Stimulated activated CD4-positive, alpha-beta T cell treated with anti-CD3 and anti-CD28 coated beads, Interleukin-1b, Interleukin-23, amount 100 ng/mL, for 4 hours (primary cell): ENCODE data around the gene RITA1.
A peak's percentile ranks its signal among the peaks of the same experiment; 100 is the strongest.

Experiments used
- DNase-seq, 2 donors: peaks; one replicate each; pipeline ENCODE4 v3.0.0-alpha.2; 2020; ENCODE audit warnings: low read depth in 2 of 2

The RITA1 gene

DNA sequence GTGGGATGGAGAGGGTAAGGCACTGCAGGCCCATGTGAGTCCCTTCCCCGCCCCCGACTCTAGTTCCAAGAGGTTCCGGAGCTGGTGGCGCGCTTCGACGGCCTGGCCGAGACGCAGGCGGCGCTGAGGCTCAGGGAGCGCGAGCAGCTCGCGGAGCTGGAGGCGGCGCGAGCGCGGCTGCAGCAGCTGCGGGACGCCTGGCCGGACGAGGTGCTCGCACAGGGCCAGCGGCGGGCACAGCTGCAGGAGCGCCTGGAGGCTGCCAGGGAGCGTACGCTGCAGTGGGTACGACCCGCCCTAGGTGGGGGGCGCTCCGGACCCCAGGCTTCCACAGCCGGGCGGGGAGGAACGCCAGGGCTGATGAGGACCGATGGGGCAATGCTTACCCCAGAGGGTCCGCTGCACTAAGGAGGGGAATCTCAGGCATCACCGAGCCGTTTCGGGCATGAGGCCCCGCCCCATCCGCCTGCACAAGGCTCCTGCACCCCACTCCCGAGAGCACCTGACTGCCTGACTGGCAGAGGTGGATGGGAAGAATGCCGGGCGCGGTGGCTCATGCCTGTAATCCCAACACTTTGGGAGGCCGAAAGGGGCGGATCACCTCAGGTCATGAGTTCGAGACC is 31.1 kb upstream of the RITA1 start:
- no peak for DNase-seq

DNA sequence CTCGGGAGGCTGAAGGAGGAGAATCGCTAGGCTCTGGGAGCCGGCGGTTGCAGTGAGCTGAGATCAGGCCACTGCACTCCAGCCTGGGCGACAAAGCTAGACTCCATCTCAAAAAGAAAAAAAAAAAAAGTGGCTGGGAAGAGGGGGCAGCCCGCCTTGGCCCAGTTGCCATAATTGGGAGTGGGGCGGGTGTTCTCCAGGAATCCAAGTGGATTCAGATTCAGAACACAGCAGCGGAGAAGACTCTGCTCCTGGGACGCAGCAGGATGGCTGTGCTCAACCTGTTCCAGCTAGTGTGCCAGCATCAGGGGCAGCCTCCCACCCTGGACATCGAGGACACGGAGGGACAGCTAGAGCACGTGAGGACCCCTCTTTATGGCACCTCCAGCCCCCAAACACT is 30.5 kb upstream of the RITA1 start:
- DNase-seq = no peak

DNA sequence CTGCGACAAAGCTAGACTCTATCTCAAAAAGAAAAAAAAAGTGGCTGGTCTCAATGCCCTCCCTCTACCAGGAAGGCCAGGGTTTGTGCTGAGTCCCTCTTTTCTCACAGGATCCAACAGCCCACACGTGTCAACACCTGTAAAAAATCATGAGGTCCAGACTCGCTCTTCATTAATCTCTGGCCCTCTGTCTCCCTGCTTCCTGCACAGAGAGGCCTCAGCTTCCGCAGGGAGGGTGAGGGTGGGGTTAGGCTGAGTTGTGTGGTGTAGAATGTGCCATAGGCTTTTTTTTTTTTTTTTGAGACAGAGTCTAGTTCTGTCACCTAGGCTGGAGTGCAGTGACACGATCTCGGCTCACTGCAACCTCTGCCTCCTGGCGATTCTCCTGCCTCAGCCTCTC is 29.9 kb upstream of the RITA1 start:
- no peak for DNase-seq

DNA sequence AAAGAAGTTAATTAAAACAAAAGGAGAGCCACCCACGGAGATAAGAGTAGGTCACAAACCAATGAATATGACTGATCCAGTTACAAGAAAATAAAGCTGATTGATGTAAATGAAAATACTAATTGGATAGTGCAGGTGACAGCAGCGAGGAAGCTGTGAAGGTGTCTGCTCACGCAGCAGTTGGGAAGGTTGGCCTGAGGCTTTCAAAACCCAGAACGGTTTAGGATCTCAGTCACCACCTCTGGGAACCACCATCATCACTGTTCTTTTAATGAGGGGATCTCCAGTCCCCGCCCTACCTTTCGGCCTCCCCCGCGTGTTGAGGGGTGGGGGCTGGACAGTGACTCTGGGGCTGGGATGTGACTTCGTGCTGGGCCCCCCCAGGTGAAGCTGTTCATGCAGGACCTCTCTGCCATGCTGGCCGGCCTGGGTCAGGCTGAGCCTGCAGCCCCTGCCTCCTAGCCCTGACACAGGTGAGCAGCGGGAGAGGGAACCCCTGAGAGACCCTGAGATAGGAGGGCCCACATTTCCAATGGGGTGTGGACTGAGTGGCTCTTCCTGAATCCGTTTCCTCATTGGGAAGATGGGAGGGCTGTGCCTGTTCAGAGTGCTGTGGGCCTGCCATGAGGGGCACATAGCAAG is 28.2 kb upstream of the RITA1 start:
- DNase-seq = no peak

DNA sequence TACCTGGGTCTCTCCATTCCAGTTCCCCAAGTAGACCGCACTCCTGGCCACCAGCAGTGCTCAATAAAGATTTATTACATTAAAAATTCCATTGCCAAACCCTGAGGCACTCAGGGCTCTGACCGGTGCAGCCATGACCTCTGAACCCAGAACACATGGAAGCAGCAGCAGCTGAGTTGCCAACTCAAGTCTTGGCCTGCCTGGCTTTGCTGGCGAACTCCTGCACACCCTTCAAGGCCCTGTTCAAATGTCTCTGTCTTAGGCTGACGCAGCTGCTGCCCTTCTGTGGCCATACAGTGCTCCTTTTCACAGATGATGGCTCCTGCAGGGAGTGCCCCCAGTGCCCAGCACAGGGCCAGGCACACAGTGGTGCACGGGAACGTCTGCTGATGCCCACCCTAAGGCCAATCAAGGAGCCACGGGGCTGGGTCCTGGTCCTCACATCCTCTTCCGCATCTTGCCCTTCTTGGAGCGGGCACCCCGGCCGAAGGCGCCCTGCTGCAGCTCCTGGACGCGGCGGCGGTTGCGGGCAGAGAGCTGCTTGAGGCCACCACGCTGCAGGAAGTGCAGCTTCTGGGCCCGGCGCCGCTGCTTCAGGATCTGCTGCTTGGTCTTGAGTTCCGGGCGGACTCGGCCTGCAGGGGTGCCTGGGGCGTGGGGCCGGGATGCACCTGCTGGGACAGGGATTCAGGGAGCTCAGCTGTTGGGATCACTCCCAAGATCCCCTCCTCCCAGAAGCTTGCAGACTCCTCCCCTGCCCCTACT is 26.9 kb upstream of the RITA1 start:
- DNase-seq = no peak

DNA sequence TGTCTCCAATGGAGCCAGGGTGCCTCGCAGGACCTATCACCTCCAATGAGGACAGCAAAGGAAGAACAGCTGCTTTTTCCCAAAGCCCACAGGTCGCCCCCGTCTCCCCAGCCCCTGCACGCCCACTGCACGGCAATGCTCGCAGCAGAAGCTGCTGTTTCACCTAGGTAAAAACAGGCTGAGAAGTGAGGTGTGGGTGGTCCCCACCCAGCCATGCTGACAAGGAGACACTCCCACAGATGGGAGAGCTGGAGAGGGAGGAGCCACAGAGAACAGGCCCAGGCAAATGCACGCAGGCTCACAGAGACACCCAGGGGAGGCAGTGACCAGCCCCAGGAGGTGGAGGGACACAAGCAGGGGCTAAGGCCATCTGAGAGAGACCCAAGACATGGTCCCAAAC is 25.6 kb upstream of the RITA1 start:
- no peak for DNase-seq

DNA sequence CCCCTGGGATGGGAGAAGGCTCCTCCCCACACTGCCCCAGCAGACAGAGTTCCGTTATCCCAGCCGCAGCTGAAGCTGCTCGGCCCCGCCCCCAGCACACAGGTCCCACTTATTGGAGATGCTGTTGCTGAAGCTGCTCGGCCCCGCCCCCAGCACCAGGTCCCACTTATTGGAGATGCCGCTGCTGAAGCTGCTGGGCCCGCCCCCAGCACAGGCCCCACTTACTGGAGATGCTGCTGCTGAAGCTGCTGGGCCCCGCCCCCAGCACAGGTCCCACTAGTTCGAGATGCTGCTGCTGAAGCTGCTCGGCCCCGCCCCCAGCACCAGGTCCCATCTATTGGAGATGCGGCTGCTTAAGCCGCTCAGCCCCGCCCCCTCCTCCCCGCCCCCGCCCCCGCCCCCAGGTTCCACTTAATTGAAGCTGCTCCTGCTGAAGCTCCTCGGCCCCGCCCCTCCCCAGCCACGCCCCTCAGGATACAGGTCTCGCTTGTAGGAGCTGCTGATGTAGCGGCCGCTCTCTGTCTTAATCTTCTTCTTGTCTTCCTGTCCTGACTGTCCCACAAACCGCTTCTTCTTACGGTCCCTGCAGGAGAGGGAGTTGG is 24.0 kb upstream of the RITA1 start:
- DNase-seq = no peak

DNA sequence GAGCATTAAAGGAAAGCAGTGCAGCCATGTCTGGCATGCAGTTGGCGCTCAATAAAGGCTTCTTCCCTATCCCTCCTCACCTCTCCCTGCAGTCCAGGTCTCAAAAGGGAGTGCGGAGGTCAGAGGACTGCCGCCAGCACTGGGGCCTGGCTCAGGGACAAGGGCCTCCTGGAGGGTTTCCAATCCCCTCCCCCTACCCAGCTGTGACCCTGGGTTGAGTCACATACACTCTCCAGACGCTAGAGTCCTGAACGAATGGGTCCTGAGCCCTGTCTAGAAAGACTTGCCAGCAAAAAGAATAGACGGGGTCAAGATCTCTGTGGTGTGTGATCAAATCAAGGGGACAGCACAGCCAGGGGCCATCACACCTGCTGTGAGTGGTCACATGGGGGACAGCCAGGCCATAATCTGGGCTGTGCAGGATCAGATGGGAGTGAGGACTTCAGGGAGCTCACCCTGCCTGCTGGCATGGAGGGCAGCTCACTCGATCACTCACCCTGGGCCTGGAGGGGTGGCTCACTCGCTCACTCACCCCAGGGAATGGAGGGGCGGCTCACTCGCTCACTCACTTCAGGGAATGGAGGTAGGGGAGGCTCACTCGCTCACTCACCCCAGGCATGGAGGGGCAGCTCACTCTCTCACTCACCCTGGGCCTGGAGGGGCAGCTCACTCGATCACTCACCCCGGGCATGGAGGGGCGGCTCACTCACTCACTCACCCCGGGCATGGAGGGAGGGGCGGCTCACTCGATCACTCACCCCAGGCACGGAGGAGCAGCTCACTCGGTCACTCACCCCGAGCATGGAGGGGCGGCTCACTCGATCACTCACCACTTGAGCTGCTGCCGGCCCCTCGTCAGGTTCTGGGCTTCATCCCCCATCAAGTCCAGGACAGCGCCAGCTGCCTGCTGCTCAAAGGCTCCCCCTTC is 23.2 kb upstream of the RITA1 start:
- no peak for DNase-seq

DNA sequence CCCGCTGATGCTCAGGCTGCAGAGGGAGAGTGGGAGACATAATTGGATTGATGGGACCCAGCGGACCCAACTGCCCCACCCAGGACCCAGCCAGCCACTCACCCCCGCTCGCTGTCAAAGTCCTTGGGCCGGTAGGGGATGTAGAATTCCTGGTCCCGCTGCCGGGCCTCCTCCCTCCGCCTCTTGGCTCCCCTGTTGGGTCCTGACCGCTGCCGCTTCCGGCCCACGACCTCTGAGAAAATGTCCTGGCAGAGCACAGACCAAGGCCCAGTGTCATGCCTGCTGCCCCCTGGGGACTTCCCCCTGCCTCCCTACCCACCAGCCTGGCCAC is 22.5 kb upstream of the RITA1 start:
- no peak for DNase-seq

DNA sequence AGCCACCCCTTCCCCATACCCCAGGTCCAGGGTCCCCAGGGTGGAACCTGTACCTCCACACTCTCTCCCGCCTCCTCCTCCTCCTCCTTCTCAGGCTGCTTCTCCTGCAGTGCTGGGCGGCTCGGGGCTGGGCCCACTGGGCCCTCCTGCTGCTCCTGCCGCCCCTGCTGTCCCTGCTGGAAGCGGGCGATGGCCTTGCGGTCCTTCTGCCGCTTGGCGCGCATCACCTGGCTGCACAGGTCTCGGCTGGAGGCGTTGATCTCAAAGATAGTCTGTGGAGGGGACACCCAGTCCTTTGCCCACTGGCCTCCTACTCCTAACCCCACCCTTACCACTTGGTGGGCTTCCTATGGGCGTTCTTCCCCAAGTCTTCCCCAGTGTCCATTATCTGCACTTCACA is 21.5 kb upstream of the RITA1 start:
- DNase-seq = no peak

DNA sequence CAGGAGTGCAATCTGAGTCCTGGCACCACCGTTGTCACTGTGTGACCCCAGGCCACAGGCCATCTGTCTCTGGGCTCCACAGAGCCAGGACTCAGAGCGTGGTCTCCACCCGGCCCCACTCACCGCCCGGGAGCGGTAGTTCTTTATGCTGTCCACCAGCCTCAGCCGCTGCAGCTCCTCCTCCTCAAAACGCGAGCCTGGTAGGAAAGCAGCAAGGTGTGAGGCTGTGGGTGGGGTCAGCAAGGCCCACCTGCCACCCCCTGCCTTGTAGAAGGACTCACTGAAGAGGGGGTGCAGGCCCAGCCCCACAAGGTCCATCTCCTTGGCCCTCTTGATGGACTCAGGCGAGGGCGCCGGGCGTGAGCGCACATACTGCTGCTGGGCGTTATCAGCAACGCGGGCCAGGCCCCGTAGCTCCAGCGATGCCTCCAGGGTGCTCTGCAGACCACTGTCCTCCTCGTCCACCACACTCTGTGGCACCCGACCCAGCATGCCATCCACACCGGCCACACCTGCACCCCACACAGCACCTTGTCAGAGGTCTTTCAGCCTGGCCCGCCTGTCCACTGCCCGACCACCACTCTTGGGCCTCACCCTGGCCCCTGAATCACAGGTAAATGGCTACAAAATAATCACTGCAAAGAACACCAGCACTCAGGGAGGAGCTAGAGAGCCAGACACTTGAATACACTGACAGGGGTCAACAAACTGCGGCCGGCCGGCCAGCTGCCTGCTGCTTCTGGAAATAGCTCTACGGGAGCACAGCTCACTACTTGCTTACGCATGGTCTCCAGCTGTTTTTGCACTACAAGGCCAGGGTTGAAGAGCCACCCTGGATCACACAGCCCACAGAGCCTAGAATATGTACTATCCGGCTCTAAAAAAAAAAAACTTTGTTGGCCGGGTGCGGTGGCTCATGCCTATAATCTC is 19.7 kb upstream of the RITA1 start:
- no peak for DNase-seq

DNA sequence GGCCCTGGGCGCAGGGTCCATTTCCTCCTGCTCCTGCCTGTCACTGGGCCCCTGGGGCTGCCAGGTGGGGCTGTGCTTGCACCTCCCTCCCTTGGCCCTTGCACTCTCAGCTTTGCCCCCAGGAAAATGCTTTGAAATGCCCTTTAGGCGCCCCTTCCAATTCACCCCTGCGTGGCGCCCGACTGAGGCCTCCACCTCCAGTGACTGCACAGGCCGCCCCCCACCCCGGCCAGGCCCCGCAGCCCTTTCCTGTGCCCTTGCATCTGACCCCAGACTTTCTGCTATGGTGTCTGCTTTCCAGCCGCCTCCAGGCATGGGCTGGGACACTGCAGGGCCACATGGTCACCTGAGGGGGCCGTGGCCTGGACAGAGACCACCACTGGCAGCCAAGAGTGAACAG is 17.7 kb upstream of the RITA1 start:
- DNase-seq = no peak

DNA sequence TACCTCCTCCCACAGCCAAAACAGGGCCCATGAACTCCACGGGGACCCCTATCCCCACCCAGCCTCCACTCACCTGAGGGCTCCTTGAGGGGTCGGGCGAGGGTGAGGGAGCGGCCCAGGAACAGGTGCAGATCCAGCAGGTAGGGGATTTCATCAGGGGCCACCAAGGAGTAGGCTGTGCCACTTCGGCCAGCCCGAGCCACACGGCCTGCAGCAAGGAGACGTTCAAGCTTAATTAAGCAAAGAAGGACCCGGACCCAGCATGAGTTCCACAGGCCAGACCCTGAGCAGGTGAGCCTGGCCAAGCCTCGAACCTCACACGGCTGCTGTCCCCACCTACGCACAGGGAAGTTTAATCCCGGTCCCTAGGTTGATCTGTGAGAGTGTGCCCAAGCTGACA is 15.8 kb upstream of the RITA1 start:
- DNase-seq = no peak

DNA sequence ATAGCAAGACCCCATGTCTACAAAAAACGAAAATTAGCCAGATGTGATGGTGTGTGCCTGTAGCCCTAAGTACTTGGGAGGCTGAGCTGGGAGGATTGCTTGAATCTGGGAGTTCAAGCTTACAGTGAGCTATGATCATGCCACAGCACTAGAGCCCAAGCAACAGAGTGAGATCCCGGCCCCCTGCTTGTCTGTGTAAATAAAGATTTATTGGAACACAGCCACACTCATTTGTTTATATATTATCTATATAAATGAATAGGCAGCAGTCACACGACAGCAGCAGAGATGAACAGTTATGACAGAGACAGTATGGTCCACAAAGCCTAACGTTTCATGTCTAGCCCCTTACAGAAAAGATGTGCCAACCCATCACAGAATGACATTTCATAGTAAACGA is 15.1 kb upstream of the RITA1 start:
- DNase-seq = no peak

DNA sequence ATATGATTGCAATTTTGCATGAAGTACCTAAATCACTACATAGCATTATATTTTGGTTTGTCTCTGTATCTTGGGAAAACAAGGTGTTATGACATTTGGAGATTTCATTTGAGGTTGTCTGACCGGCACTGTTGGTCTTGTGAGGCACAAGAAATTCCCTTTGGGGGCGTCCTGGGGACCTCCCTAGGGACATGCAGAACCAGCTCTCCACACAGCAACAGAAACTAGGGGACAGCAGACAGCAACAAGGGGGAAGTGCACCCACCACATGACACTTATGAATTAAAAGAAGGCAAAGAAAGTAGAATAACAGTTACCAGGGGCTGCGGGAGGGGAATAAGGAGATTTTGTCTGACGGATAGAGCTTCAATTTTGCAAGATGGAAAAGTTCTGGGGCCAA is 14.6 kb upstream of the RITA1 start:
- DNase-seq = no peak

DNA sequence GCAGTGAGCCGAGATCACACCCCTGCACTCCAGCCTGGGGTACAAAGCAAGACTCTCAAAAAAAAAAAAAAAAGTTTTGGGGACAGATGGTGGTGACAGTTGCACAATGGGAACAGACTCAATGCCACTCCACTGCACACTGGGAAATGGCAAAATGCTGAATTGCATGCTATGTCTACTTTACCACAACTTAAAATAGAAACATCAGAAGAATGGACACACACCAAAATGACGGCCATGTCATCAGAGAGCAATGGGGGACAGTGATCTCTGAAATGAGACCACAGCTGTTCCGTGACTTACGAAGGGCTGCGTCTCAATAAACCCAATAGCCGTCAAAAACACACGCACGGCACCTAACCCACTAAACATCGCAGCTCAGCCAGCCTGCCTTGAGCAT is 14.0 kb upstream of the RITA1 start:
- DNase-seq = no peak

DNA sequence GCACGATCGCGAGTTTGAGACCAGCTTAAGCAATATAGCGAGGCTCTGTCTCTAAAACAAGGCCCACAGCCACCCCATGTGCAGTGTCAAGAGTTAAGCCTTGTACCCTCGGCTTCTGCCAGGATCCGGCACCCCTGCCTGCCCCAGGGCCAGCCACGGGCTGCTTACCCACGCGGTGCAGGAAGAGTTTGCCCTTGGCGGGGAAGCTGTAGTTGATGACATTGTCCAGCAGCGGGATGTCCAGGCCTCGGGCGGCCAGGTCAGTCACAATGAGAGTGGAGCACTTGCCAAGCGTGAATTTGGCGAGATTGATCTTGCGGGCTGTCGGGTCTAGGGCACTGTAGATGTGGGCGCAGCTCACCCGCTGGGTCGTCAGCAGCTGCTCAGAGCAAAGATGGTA is 13.3 kb upstream of the RITA1 start:
- no peak for DNase-seq

DNA sequence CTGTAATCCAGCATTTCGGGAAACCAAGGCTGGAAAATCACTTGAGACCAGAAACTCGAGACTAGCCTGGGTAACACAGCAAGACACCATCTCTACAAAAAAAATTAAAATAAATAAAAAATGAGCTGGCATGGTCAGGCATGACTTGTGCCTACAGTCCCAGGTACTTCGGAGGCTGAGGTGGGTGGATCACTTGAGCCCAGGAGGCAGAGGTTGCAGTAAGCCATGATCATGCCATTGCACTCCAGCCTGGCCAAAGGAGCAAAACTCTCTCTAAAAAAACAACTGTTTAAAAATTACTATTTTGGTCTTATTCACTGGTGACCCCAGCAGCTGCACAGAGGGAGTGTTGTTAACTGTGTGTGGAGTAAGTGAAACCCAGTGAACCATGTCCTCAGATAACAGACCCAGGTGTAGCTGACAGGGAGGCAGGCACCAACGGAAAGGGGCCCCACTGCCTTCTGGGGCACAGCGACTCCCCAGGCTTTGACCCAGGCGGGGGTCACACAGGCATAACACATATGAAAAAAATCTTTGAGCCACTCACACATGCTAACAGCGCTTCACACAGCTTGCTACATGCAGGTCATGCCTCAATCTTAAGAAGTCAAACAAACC is 12.3 kb upstream of the RITA1 start:
- no peak for DNase-seq

DNA sequence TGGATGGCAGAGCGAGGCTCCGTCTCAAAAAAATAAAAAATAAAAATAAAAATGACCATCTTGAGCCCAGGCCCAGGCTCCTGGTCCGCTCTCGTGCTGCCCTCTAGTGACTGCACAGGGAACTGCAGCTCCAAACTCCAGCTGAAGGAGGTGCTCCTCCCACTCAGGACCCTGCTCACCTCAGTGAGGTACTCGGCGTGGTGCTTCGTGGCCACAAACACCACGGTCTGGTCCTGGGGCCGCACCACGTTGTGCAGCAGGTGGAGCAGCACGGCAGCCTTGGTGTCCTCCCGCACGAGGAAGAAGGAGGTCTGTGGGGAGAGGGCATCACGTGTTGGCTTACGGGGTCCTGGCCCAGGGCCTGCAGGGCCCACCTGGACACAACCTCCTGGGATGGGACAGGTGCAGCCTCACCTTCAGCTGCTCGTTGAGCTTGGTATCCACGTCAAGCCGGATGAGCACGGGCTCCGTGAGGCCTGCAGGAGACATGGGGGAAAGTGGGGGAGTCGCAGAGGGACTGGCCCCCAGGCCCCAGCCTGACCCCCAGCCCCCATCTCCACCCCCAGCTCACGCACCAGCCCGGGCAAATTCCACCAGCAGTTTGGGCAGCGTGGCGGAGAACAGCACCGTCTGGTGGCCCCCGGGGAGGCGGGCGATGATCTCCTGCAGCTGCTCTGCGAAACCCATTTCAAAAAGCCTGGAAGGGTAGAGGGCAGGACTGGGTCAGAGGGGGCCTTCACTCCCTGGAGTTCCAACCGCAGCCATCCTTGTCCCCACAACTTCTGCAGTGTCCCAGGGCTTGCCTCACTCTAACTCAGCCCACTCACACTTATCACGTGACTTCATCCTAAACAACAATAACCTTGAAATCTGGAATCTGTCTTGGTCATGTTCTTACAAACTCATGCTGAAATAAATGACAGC is 10.8 kb upstream of the RITA1 start:
- DNase-seq = peak; percentile 73 to 79
